Hematopoietic multipotent progenitor cell (in vitro differentiated cells): Measurements from ENCODE around the gene VWDE. TPM values are rescaled to one million over a fixed set of nuclear protein-coding genes. Genes with fewer than 3 reads are reported as not detected.
A peak's percentile ranks its signal among the peaks of the same experiment; 100 is the strongest.

ENCODE experiments used
- DNase-seq, 3 donors: peaks; one replicate each; pipeline ENCODE4 v3.0.0-alpha.2; 2011 to 2015; ENCODE audit warnings: low read depth in 2 of 3, low spot score in 2 of 3
- total RNA-seq: library from RNA; depleted of rRNA; stranded (reverse); fragments of >200 nt; gene quantifications from one replicate; pipeline ENCODE4 v1.2.3, GENCODE V29; 2012

The VWDE gene
- total RNA-seq, 1 donor, result 7.5 TPM

DNA sequence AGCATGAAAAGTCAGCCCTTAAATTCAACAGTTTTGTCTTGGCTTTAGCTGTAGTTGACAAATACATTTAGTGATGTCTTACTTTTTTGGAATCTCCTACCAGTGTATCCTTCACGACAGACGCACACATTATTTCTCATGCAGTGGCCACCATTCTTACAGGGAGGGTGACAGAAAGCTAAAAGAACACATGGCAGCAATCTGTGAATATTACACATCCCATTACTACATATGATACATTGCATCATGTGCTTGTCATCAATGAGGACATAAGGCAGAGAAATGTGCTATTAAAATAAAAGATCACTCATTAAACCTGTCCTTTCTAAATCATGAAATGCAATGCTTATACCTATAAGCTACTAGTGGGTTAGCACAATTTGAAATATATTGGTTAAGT, 66.6 kb downstream of the VWDE start:
- DNase-seq, result no peak

DNA sequence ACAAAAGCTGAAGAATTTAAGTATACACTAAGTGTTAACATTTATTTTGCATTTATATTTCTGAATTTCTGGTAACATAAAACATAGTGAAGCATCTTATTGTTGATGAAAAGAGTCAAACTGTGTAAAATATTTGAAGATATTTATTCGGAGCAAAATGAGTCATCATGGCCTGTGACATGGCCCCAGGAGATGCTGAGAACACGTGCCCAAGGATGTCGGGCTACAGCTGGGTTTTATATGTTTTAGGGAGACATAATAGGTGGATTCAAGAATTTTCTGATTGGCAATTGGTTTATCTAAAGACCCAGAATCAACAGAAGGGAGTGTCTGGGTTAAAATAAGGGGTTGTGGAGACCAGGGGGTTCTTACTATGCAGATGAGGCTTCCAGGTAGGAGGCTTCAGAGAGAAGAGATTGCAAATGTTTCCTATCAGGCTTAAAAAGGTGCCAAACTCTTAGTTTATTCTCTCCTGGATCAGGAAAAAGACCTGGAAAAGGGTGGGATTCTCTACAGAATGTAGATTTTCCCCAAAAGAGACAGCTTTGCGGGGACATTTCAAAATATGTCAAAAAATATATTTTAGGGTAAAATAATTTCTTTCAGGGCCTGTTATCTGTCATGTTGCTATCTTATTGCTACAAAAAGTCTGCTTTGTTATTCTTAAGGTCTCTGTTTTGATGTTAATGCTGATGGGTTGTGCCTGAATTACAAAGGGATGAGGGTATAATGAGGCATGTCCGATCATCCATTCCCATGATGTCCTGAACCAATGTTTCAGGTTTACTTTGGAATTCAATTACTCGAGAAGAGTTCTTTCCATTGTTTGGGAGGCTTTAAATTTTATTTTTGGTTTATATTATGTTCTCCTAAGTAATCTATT, 74.5 kb downstream of the VWDE start:
- DNase-seq, result no peak

DNA sequence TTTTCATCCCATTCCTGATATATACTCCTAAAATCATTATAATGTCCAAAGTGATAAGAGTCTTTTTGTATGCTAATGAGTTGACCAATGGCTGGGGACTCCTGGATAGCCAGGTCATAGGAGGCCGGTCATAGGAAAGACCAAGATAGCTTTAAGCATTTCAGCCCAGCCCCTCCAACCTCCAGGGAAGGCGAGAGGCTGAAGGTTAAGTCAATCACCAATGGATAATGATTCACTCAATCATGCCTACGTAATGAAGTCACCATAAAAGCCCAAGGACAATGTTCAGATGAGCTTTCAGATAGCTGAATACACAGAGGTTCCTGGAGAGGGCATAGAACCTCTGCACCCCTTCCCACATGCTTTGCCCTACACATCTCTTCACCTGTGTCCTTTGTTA, 75.7 kb downstream of the VWDE start:
- no peak for DNase-seq

DNA sequence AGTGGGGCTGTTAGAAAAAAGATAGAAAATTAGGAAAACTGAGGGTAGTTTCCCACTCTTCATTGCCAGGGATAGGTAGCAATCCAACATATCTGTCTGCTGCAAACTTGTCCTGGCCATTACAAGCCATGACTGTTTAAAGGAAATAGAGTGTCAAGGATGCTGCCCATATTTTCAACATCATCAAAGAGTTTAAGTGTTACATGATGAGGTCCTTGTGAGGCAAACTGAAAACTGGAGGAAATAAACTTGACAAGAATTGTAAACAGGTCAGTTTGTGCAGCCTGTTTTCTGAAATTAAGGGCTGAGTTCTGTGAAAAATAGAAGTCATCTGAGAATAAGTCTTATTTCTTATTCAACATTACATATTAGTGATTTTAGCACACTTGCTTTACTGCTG, 78.0 kb downstream of the VWDE start:
- no peak for DNase-seq

DNA sequence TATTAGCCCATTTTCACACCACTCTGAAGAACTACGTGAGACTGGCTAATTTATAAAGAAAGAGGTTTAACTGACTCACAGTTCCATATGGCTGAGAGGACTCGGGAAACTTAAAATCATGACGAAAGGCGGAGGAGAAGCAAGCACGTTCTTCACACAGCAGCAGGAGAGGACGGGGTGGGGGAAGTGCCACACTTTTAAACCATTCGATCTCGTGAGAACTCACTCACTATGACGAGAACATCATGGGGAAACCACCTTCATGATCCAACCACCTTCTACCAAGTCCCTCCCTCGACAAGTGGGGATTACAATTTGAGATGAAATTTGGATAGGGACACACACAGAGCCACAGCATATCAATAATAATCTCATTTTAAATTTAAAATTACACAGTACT, 80.2 kb downstream of the VWDE start:
- DNase-seq, result no peak

DNA sequence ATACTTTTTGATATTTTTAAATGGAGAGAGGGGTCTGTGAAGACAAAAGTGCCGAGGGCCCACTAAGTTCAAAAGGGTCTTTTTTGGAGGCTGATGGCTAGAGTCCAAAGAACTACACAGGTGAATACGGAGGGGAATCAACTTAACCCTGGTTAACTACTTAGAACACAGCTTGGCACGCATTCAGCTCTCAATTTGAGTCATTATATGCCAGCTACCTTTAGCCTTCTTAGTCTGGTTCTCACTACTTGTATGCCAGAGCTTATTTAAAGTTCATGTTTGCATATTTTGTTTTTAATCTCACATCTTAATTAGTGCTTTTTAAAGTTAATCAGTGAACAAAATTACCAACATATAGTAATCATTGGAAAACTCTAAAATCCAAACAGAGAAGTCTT, 80.8 kb downstream of the VWDE start:
- DNase-seq, result no peak

DNA sequence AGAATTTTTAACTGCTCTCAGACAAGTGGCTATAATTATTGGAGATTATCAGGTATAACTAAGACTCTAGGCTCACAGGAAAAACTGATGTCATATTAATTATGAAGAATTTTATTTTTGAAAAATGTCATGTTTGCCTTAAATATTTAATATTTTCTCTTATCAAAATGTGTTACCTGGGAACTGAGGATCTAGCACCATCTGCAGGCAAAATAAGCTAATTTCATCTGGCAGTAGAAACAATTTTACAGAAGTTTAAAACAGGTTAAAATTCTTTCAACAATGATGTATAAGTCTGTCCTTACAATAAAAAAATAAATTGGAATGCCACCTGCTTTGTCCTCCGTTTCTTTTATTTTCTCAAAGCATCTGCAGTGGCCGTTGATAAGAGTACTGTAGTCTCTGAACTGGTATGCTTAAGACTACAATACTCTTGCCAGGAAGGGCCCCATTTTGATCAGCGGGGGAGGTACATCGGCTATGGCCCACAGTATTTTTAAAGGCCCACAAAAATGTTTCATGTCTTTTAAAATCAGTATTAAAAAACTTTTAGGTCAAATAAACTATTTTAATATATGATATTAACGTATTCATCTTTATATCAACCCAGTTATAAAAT, 81.3 kb downstream of the VWDE start:
- peak in 2 of 3 donors; percentile 24 to 54 for DNase-seq

DNA sequence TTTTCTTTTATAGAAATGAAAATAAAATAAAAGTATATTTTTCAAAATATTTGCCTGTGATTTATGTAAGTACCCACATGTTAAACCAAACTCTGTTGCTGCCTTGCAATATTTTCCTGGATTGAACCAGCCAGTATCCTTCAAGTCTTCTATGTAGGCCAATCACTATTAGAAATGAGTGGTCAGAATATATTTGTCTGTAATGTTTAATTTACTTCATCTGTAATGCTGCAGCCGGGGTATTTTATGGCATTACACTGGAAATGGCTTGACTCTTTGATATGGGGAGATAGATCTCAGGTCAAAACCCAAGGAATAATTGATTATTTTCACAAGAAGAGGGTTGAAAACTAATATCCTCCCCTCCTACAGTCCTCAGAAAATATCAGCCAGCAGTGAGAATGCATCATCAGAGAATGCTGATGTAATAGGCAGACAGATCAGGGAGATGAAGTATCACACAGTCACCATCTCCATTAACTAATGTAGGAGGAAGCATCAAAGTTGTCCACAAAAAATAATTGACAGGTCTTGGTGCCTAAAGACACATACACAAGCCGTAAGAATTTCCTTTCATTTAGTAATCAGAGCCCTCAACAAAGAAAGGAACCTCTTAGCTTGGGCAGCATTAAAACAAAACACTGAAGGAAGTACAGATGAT, 82.5 kb downstream of the VWDE start:
- no peak for DNase-seq

DNA sequence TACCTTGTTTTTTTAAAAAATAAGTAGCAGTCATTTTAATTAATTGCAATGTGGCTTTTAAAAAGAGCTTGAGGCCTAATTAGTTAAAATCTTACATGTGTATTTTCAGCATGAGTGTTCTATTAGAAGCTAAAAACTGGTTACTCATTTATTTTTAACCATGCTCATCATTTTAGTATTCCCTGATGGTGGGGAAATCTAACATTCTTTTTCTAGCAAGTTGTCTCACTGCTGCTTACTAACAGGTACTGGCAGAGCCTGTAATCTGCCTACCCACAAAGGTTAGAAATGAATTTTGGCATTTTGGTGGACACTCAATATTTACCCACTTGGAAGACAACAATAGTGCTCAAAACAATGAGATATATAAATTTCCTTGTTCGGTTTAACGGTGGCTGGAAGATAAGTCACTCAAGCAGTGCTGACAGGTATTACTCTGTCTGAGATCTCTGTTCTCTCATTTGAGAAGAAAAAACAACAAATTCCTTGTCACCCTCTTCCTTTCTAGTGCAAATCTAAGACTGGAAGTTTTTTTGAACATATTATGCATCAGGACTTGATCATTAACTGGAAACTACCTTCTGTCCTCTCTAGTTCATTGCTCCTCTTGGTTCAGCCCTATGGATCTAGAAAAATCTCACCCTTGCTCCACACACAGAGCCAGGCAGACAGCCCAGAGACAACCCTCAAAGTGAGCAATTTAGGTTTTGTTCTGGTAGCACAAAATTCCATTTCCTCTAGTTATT, 83.3 kb downstream of the VWDE start:
- no peak for DNase-seq

DNA sequence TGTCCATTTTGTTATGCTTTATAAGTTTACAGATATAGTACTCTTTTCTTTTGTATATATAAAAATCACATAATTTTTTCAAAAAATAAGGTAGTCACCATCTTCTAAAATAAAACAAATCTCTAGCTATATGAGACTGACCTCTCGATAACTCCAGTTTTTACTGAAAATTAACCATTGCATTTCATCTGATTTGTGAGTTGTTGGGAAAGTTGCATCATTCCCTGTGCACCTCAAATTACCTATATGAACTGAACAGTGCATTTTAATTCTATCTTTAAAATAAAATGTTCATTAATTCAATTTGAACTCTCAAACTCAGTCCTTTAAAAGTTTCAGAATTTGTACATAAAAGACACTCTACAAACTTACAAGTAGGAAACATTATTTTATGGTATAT, 86.0 kb downstream of the VWDE start:
- no peak for DNase-seq

DNA sequence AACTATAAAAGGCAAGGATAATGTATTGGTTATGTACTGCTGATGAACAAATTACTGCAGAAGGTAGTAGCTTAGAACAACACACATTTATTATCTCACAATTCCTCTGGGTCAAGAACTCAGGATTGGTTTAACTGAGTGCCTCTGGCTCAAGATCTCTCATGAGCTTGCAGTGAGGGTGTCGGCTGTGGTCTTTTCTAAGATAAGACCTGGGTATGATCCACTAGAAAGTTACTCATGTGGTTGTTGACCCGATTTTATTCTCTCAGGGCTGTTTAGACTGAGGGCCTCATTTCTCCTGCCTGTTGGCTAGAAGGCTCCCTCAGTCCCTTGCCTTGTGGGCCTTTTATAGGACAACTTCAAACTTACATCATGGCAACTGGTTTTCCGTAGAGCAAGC, 86.7 kb downstream of the VWDE start:
- DNase-seq, result no peak

DNA sequence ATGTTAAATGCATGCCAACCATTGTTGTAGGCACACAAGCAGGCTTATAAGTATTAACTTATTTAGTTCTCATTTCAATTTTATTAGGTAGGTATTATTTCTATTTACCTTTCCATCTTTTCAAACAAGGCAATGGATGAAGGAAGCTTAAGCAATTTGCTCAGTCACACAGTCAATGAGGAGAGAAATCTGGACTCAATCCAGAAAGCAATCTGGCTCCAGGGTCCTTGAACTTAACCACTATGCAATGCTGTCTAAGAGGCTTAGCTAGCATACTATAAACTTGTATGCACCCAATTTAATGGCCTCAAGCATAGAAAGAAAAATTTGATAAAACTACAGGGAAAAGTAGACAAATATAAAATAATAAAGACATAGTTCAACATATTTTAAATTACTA, 88.6 kb downstream of the VWDE start:
- DNase-seq, result no peak

DNA sequence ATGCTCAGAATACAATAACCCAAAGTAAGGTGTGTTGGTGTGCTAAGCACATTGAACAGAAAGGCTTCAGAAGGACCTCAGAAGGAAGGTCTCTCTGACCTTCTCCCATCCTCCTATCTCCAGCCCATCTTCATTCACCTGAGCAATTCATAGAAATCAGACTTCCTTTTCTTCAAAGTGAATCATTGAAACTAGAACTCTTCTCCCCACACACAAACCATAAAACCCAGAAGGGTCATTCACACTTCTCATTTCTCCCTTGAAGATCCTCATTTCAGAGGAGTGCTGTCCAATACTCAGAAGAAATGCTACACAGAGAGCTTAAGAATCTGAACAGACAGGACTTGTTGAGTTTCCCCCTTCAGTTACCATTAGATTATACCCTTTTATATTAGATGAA, 89.5 kb downstream of the VWDE start:
- no peak for DNase-seq

DNA sequence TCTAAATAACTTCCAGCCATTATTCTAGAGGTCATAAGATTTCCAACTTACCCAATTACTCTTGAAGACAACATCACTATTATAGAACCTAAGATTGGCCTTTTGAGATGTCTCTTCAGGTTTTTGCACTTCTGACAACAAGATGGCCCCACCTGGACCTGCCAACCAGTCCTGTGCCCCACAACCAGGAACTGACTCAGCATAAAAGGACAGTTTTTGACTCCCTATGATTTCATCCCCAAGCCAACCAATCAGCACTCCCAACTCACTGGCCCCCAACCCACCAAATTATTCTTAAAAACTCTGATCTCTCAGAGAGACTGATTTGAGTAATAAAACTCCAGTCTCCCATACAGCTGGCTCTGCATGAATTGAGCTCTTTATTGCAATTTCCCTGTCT, 98.2 kb downstream of the VWDE start:
- DNase-seq, result no peak

DNA sequence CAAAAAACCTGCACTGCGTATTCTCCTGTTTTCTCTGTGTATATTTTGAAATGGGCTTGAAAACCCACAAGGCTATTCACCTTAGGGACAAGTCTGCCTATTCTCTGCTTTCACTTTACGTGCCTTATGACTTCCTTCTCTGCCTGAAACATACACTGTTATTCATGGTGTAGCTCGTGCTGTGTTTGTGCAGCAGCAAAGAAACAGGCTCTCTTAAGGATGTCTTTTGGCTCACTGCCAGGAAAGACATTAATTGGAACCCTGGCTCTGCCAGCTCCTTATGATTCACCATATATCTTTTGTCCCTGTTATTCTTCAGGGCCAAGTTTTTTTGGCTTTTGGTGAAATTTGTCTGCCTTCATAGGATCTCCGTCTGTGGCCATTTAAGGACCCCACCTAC, 100.2 kb downstream of the VWDE start:
- no peak for DNase-seq

DNA sequence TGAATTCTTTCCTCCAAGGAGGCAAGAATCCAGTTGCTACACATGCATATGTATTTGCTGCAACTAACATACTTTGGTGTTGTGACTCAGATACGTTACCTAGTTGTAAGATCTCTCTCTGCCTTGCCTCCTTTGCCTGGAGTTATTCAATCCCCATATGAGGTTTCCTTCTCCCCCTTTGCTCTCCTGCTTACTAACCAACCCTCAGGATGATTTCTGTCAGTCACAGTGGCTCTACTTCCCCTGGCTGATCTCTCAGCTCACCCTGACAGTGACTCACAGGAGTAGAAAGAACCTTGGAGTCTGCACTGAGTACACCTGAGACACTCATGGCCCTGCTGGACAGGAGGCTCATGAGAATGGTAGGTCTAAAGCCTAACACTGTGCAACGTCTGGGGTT, 100.6 kb downstream of the VWDE start:
- no peak for DNase-seq

DNA sequence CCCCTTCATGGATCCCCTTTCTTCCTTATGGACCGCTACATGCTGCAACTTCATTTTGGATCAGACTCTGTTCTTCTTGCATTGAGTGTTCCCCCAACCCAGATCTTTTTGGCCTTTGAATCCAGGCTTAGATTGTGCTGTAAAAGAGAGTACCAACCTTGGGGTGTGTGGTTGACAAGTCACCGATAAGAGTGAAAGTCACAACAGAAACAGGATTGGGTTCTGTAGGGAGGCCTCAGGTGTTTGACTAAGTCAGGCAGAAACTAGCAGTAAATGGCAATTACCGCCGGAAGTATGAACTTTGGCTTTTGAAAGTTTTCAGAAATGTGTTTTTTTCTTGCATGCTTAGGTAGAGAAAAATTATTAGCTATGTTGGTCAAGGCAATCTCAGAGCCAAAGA, 103.2 kb downstream of the VWDE start:
- no peak for DNase-seq

DNA sequence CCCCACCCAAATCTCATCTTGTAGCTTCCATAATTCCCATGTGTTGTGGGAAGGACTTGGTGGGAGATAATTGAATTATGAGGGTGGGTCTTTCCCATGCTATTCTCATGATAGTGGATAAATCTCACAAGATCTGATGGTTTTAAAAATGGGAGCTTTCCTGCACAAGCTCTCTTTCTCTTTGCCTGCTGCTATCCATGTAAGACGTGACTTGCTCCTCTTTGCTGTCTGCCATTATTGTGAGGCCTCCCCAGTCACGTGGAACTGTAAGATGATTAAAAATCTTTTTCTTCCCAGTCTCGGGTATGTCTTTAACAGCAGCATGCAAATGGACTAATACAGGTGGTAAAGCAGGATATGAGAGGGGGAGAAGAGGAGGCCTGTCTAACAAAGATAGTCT, 104.3 kb downstream of the VWDE start:
- no peak for DNase-seq

DNA sequence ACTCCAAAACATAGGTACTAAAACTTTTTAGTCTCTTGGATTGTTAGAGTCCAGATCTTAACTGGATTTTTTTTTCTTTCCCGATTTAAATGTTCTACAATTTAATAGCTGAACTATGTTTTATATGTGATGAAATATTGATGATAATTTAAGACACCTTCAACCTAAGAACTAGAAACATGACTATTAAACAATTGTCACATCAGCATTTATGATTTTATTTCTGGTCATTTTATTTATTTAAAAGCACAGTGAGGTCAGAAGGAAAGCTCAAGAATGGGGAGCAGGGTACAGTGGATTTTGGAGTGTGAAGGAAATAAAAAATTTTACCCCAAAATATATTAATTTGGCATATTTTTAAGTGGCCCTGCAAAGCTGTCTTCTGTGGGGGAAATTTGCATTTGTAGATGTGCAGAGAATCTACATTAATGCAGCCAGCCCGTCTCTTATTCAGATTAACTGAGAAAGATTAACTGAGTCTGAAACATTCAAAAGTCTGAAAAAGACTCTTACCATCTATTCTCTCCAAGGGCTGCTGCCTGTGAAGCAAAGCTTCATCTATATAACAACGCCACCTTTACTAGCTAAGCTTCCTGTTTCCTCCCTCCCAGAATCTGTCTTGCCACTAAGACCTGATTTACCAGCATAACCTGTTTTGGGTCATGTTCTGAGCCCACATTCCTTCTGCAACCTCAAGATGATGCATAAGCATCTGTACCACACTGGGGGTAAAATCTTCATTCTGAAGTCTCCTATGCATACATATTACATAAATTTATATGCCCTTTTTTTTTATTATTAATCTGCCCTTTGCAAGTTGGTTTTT, 106.2 kb downstream of the VWDE start:
- DNase-seq, result no peak

DNA sequence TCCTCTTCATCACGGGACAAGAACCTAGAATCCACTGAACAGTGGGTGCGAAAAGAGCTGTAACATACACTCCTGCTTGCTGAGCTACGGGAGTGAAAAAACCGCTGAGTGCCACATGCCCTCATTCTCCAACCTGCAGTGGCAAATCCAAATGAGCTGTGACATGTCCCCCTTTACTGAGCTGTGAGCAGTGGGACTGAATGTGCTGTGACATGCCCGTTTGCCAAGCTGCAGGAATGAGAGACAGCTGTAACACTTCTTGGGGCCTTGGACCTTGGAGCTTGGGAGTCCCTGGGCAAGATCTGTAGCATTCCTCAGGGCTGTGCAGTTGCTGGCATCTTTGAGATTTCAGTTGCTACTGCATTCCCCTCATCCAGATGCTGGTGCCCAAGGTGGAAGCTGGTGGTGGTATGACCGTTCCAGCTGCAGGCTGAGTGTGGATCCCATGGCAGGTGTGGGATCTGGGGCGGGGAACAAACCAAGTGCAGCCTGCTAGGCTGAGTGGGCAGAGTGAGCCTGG, 107.6 kb downstream of the VWDE start:
- no peak for DNase-seq
